NCI-H2227 (cell line): ENCODE data around the gene HPGDS.
"Not testable (repeated sequence)": the region's sequence is repeated elsewhere in the genome, so short reads cannot be mapped to it uniquely, and the experiment has no call there.

ENCODE experiments used
- DNase-seq: peaks from one replicate; lab custom pipeline; 2025; ENCODE audit not compliant: unreplicated experiment; lab: John Stamatoyannopoulos, UW

The HPGDS gene

GRCh38 chr4:94332983-94333590 lies 9.5 kb downstream of the HPGDS start:
- no peak for DNase-seq

- DNase-seq, result no peak
These were observed 12.7 kb downstream of the HPGDS start for GRCh38 chr4:94329933-94330332.

GRCh38 chr4:94325835-94326234 lies 16.8 kb downstream of the HPGDS start:
- DNase-seq, result no peak

- DNase-seq, result not testable (repeated sequence)
These were observed 22.7 kb downstream of the HPGDS start for GRCh38 chr4:94319927-94320326.

GRCh38 chr4:94307231-94307871 lies 35.3 kb downstream of the HPGDS start:
- DNase-seq, result no peak

- no peak for DNase-seq
These were observed 35.9 kb downstream of the HPGDS start for GRCh38 chr4:94306713-94307112.

GRCh38 chr4:94305466-94306225 lies 37.0 kb downstream of the HPGDS start:
- no peak for DNase-seq

- DNase-seq, result peak; percentile 8
These were observed 38.2 kb downstream of the HPGDS start for GRCh38 chr4:94304365-94304971.

- no peak for DNase-seq
These were observed 40.4 kb downstream of the HPGDS start for GRCh38 chr4:94302191-94302590.

GRCh38 chr4:94298725-94299252 lies 43.8 kb downstream of the HPGDS start:
- DNase-seq, result no peak

GRCh38 chr4:94295473-94295872 lies 47.2 kb downstream of the HPGDS start:
- not testable (repeated sequence) for DNase-seq

- not testable (repeated sequence) for DNase-seq
These were observed 48.7 kb downstream of the HPGDS start for GRCh38 chr4:94293981-94294380.

- no peak for DNase-seq
These were observed 52.4 kb downstream of the HPGDS start for GRCh38 chr4:94290245-94290644.

GRCh38 chr4:94285666-94286065 lies 57.0 kb downstream of the HPGDS start:
- no peak for DNase-seq

- no peak for DNase-seq
These were observed 57.7 kb downstream of the HPGDS start for GRCh38 chr4:94284889-94285288.

GRCh38 chr4:94278781-94279180 lies 63.9 kb downstream of the HPGDS start:
- no peak for DNase-seq

GRCh38 chr4:94277534-94277933 lies 65.1 kb downstream of the HPGDS start:
- no peak for DNase-seq

GRCh38 chr4:94276204-94276603 lies 66.4 kb downstream of the HPGDS start:
- DNase-seq, result no peak

GRCh38 chr4:94274912-94275311 lies 67.7 kb downstream of the HPGDS start:
- DNase-seq, result no peak

GRCh38 chr4:94271248-94271647 lies 71.4 kb downstream of the HPGDS start:
- DNase-seq, result no peak

- no peak for DNase-seq
These were observed 75.6 kb downstream of the HPGDS start for GRCh38 chr4:94267037-94267436.
